Activated T-cell treated with anti-CD3 and anti-CD28 coated beads for 24 hours (primary cell): ENCODE results near the gene DISC1.
"Not testable (repeated sequence)": the region's sequence is repeated elsewhere in the genome, so short reads cannot be mapped to it uniquely, and the experiment has no call there.

Experiments used
- DNase-seq: peaks from one replicate; pipeline ENCODE4 v3.0.0-alpha.2; 2020; ENCODE audit warnings: low read depth

The DISC1 gene

GRCh38 chr1:231636157-231636556 lies 9.6 kb downstream of the DISC1 start:
- DNase-seq = no peak

GRCh38 chr1:231636922-231637321 lies 10.3 kb downstream of the DISC1 start:
- DNase-seq = not testable (repeated sequence)

GRCh38 chr1:231638647-231639046 lies 12.1 kb downstream of the DISC1 start:
- DNase-seq = no peak

- DNase-seq = no peak
Observed at GRCh38 chr1:231639819-231640218, 13.2 kb downstream of the DISC1 start.

- DNase-seq = not testable (repeated sequence)
Observed at GRCh38 chr1:231641444-231641843, 14.9 kb downstream of the DISC1 start.

GRCh38 chr1:231642061-231642460 lies 15.5 kb downstream of the DISC1 start:
- DNase-seq = not testable (repeated sequence)

GRCh38 chr1:231642618-231643017 lies 16.0 kb downstream of the DISC1 start:
- no peak for DNase-seq

- no peak for DNase-seq
Observed at GRCh38 chr1:231643071-231643934, 16.7 kb downstream of the DISC1 start.

- DNase-seq = no peak
Observed at GRCh38 chr1:231643935-231644237, 17.3 kb downstream of the DISC1 start.

- not testable (repeated sequence) for DNase-seq
Observed at GRCh38 chr1:231645634-231646033, 19.0 kb downstream of the DISC1 start.

GRCh38 chr1:231646165-231646564 lies 19.6 kb downstream of the DISC1 start:
- not testable (repeated sequence) for DNase-seq

- DNase-seq = not testable (repeated sequence)
Observed at GRCh38 chr1:231651621-231652260, 25.2 kb downstream of the DISC1 start.

GRCh38 chr1:231653632-231654031 lies 27.0 kb downstream of the DISC1 start:
- DNase-seq = no peak

- no peak for DNase-seq
Observed at GRCh38 chr1:231656741-231657140, 30.2 kb downstream of the DISC1 start.

GRCh38 chr1:231658223-231658622 lies 31.6 kb downstream of the DISC1 start:
- DNase-seq = not testable (repeated sequence)

GRCh38 chr1:231660198-231660597 lies 33.6 kb downstream of the DISC1 start:
- no peak for DNase-seq

- no peak for DNase-seq
Observed at GRCh38 chr1:231663211-231663792, 36.7 kb downstream of the DISC1 start.

GRCh38 chr1:231665101-231665500 lies 38.5 kb downstream of the DISC1 start:
- no peak for DNase-seq

- no peak for DNase-seq
Observed at GRCh38 chr1:231665726-231666125, 39.1 kb downstream of the DISC1 start.

GRCh38 chr1:231666220-231666936 lies 39.8 kb downstream of the DISC1 start:
- DNase-seq = no peak

GRCh38 chr1:231666937-231667608 lies 40.5 kb downstream of the DISC1 start:
- no peak for DNase-seq
